ENCODE measurements around the gene GADD45A. TPM values are rescaled to one million over a fixed set of nuclear protein-coding genes. Genes with fewer than 3 reads are reported as not detected.

The GADD45A gene
- polyA plus RNA-seq, 1 donor (not counting 4 experiments of a cell fraction or from before 2014, with no cell fraction given) = 151 TPM

- dilution Hi-C loops (cut with MboI; ENCODE audit: extremely low pct_ligation_motif_present, low sequenced_read_pairs) = no loop called here
- Histone ChIP-seq H2AFZ (ENCODE audit: control insufficient read depth, low read length) (no peak overlapping the region), H3K4me3 (ENCODE audit: control insufficient read depth in 2 of 3, extremely low read depth in 1 of 3, insufficient read depth in 2 of 3, low read depth in 1 of 3, low read length in 3 of 3) (peak overlapping the region in 1 of 3 experiments; percentile 13), H3K27ac (ENCODE audit: control insufficient read depth, insufficient read depth, low read length) (peak overlapping the region; percentile 89), H3K4me2 (ENCODE audit: control insufficient read depth, extremely low read depth, insufficient read depth, low read depth, low read length) (peak overlapping the region; percentile 78), H3K27me3 (ENCODE audit: control insufficient read depth, extremely low read depth, insufficient read depth, low read length) (no peaks in the 10 kb centered on the region), H3K36me3 (ENCODE audit: control insufficient read depth in 2 of 2, extremely low read depth in 1 of 2, insufficient read depth in 2 of 2, low read length in 2 of 2) (peaks cover 3 to 4% of the 10 kb centered on the region in 2 experiments), H3K9me1 (ENCODE audit: control insufficient read depth, extremely low read depth, insufficient read depth, low read length) (no peaks in the 10 kb centered on the region), H4K20me1 (ENCODE audit: control insufficient read depth, extremely low read depth, insufficient read depth, low read length) (no peaks in the 10 kb centered on the region), H3K4me1 (ENCODE audit: control insufficient read depth, extremely low read depth, insufficient read depth, low read length) (peaks cover 57% of the 10 kb centered on the region), H3K79me2 (ENCODE audit: control insufficient read depth, insufficient read depth, low read length) (peaks cover 47% of the 10 kb centered on the region), H3K9ac (ENCODE audit: control insufficient read depth, extremely low read depth, insufficient read depth, low read length) (peak overlapping the region; percentile 63), H3K9me3 (ENCODE audit: control insufficient read depth, low read depth, low read length) (no peaks in the 10 kb centered on the region)
- FAIRE-seq (peak; percentile 84), DNase-seq (ENCODE audit: low read depth, low spot score) (no peak)
- TF ChIP-seq EZH2 (IDR thresholded peaks at IDR 0.05; ENCODE audit: low read length) (no peak), CTCF (optimal IDR thresholded peaks at IDR 0.05 in 1 of 3, IDR thresholded peaks at IDR 0.05 in 1 of 3, conservative IDR thresholded peaks at IDR 0.05 in 1 of 3; ENCODE audit: extremely low read depth in 1 of 3, insufficient read depth in 2 of 3, low read length in 3 of 3) (no peak)
Observed at GRCh38 chr1:67723620-67724019, 38.6 kb downstream of the GADD45A start.

GRCh38 chr1:67724928-67725560, 40.0 kb downstream of the GADD45A start:
- peak overlapping the region; percentile 52 for H3K9ac ChIP-seq (ENCODE audit: control insufficient read depth, extremely low read depth, insufficient read depth, low read length)
- H3K4me2 ChIP-seq (ENCODE audit: control insufficient read depth, extremely low read depth, insufficient read depth, low read depth, low read length) = peak overlapping the region; percentile 58
- dilution Hi-C loops (cut with MboI; ENCODE audit: extremely low pct_ligation_motif_present, low sequenced_read_pairs) = no loop called here
- peaks cover 58% of the 10 kb centered on the region for H3K4me1 ChIP-seq (ENCODE audit: control insufficient read depth, extremely low read depth, insufficient read depth, low read length)
- FAIRE-seq (peak; percentile 70), DNase-seq (ENCODE audit: low read depth, low spot score) (no peak)
- H3K9me1 ChIP-seq (ENCODE audit: control insufficient read depth, extremely low read depth, insufficient read depth, low read length) = no peaks in the 10 kb centered on the region
- H3K27me3 ChIP-seq (ENCODE audit: control insufficient read depth, extremely low read depth, insufficient read depth, low read length) = no peaks in the 10 kb centered on the region
- peak overlapping the region; percentile 89 for H3K27ac ChIP-seq (ENCODE audit: control insufficient read depth, insufficient read depth, low read length)
- no peaks in the 10 kb centered on the region for H4K20me1 ChIP-seq (ENCODE audit: control insufficient read depth, extremely low read depth, insufficient read depth, low read length)
- TF ChIP-seq EZH2 (IDR thresholded peaks at IDR 0.05; ENCODE audit: low read length) = no peak
- no peak for TF ChIP-seq CTCF (optimal IDR thresholded peaks at IDR 0.05 in 1 of 3, IDR thresholded peaks at IDR 0.05 in 1 of 3, conservative IDR thresholded peaks at IDR 0.05 in 1 of 3; ENCODE audit: extremely low read depth in 1 of 3, insufficient read depth in 2 of 3, low read length in 3 of 3)
- H2AFZ ChIP-seq (ENCODE audit: control insufficient read depth, low read length) = no peak overlapping the region
- H3K4me3 ChIP-seq (ENCODE audit: control insufficient read depth in 2 of 3, extremely low read depth in 1 of 3, insufficient read depth in 2 of 3, low read depth in 1 of 3, low read length in 3 of 3) = no peak overlapping the region
- peaks cover 46% of the 10 kb centered on the region for H3K79me2 ChIP-seq (ENCODE audit: control insufficient read depth, insufficient read depth, low read length)
- H3K9me3 ChIP-seq (ENCODE audit: control insufficient read depth, low read depth, low read length) = no peaks in the 10 kb centered on the region
- H3K36me3 ChIP-seq (ENCODE audit: control insufficient read depth in 2 of 2, extremely low read depth in 1 of 2, insufficient read depth in 2 of 2, low read length in 2 of 2) = peaks cover 3 to 4% of the 10 kb centered on the region in 2 experiments

Measured in keratinocyte (primary cell).